Activated CD4-positive, alpha-beta T cell treated with anti-CD3 and anti-CD28 coated beads, Interleukin-2, Interleukin-4, amounts not matched to agents 100 ng/mL and 50 ng/mL, durations not matched to agents 16 hours and 8 hours (primary cell): Measurements from ENCODE around the gene WEE1.
"Not testable (repeated sequence)": the region's sequence is repeated elsewhere in the genome, so short reads cannot be mapped to it uniquely, and the experiment has no call there.

Experiments
- DNase-seq: peaks from one replicate; pipeline ENCODE4 v3.0.0-alpha.2; 2020; ENCODE audit warnings: low spot score

The WEE1 gene

GRCh38 chr11:9573052-9573774, at the start of gene WEE1:
Gene WEE1, plus strand, starts transcription at chr11:9573670. Its CDS starts 264 bp downstream, at chr11:9573934.
- DNase-seq, result peak; percentile 99

GRCh38 chr11:9524001-9524400, 49.5 kb upstream of the WEE1 start:
- DNase-seq, result no peak

GRCh38 chr11:9525116-9525515, 48.4 kb upstream of the WEE1 start:
- DNase-seq, result no peak

GRCh38 chr11:9527481-9528135, 45.9 kb upstream of the WEE1 start:
- no peak for DNase-seq

- DNase-seq, result no peak
Measured at GRCh38 chr11:9528136-9528501, 45.4 kb upstream of the WEE1 start.

- DNase-seq, result no peak
Measured at GRCh38 chr11:9528573-9529333, 44.7 kb upstream of the WEE1 start.

- no peak for DNase-seq
Measured at GRCh38 chr11:9529334-9529650, 44.2 kb upstream of the WEE1 start.

- no peak for DNase-seq
Measured at GRCh38 chr11:9530020-9530621, 43.3 kb upstream of the WEE1 start.

GRCh38 chr11:9530901-9531625, 42.4 kb upstream of the WEE1 start:
- DNase-seq, result no peak

- DNase-seq, result no peak
Measured at GRCh38 chr11:9533058-9533457, 40.4 kb upstream of the WEE1 start.

- no peak for DNase-seq
Measured at GRCh38 chr11:9533736-9534473, 39.6 kb upstream of the WEE1 start.

GRCh38 chr11:9535189-9535781, 38.2 kb upstream of the WEE1 start:
- DNase-seq, result peak; percentile 77

- DNase-seq, result no peak
Measured at GRCh38 chr11:9538548-9538947, 34.9 kb upstream of the WEE1 start.

GRCh38 chr11:9549216-9549615, 24.3 kb upstream of the WEE1 start:
- DNase-seq, result not testable (repeated sequence)

GRCh38 chr11:9550191-9550628, 23.3 kb upstream of the WEE1 start:
- no peak for DNase-seq

- DNase-seq, result no peak
Measured at GRCh38 chr11:9561279-9561982, 12.0 kb upstream of the WEE1 start.

- peak; percentile 59 for DNase-seq
Measured at GRCh38 chr11:9562716-9563115, 10.8 kb upstream of the WEE1 start.

- no peak for DNase-seq
Measured at GRCh38 chr11:9563196-9563730, 10.2 kb upstream of the WEE1 start.

- DNase-seq, result peak; percentile 97
Measured at GRCh38 chr11:9565822-9566560, 7.5 kb upstream of the WEE1 start.
